Pons (tissue), 1 donor: ENCODE data around the gene NPC1L1.
"Not testable (repeated sequence)": the region's sequence is repeated elsewhere in the genome, so short reads cannot be mapped to it uniquely, and the experiment has no call there.

Experiments
- DNase-seq: peaks from one replicate; pipeline ENCODE4 v3.0.0-alpha.2; 2016; ENCODE audit warnings: low spot score

NPC1L1 gene

DNA sequence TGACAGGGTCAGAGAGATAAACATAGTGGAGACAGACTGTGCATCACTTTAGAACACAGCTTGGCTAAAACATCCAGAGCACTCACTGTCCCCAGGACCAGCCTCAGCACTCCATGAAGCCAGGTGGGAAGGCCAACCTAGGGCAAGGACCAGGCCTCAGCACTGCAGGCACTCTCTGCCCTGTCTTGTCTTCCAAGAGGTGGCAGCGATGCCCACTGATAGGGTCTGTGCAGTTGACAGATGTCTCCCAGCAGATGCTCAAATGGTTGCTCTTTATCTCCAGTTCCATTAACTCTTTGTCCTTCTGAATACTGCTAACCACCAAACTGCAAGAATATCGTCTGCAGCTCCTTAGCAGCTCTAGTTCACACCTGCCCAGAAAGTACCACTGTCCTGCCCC, 23.5 kb upstream of the NPC1L1 start:
- DNase-seq: no peak

DNA sequence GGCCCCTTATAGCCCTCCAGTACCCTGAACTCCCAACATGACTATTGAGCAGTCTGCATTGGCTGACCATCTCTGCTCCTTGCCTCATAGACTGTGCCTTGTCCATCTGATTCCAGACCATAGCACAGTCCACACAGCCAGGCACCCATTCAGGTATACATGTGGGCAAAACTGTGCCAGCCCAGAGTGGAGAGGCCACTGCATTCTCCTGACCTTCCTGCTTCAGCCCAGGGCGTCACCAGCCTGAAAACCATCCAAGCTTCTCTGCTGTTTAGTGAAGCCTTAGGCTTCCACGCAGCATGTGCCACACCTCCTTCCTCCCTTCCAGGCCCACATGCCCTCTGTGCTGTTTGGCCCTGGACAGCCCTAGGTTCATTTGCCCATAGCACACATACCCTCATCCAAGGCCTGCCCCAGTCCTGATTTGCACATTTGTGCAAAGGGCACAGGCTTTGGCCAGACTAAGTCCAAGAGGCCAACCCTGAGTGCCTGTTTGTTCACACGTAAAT, 22.1 kb upstream of the NPC1L1 start:
- DNase-seq: no peak

DNA sequence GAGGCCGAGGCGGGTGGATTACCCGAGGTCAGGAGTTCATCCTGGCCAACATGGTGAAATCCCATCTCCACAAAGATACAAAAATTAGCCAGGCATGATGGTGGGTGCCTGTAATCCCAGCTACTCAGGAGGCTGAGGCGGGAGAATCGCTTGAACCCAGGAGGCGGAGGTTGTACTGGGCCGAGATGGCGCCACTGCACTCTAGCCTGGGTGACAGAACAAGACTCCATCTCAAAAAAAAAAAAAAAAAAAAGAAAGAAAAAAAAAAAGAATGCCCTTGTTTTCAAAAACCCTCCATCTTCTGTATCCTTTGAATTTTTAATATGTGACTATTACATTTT, 21.5 kb upstream of the NPC1L1 start:
- DNase-seq: not testable (repeated sequence)

DNA sequence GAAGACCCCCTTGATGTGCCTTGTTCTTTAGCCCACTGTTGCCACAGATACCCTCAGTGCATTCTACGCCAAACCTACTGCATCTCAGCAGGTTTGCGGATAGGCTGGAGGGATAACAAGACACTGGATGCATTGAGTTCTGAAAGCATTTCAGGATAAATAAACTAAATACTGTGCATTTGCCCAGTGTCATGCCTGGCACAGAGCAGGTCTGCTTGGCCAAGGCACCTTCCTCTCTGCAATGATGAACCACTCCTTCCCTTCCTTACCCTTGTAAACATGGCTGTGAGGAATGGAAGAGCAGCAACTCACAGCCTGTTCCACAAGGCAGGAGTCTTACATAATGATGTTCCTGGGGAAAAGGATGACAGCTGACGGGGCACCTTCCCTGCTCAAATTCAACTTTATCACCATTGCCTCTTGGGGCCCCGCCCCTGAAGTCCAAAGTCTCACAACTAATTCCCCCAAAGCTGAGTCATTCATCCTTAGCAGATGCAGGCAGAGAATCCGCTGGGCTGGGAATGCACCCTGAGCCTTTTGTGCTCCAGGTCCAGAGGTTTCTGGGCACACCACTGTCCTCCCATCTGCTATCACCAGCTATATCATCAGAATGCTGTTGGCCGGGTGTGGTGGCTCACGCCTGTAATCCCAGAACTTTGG, 21.0 kb upstream of the NPC1L1 start:
- DNase-seq: no peak

DNA sequence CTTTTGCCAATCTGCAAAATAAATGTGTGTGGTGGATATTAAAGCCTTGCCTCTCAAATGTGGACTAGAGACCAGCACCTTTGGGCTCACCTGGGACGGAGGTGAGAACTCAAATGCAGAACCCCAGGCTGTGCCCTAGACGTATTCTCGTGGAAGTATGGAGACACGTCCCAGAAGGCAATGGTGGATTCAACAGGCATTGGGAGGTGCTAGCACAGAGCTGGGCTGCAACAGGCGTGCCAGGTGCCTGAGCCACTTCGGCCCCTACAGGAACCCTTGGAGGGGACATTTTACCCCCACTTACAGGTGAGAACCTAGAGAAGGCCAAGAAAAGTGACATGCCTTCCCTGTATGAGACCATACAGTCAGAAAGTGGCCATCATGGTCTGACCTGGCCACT, 20.4 kb upstream of the NPC1L1 start:
- no peak for DNase-seq

DNA sequence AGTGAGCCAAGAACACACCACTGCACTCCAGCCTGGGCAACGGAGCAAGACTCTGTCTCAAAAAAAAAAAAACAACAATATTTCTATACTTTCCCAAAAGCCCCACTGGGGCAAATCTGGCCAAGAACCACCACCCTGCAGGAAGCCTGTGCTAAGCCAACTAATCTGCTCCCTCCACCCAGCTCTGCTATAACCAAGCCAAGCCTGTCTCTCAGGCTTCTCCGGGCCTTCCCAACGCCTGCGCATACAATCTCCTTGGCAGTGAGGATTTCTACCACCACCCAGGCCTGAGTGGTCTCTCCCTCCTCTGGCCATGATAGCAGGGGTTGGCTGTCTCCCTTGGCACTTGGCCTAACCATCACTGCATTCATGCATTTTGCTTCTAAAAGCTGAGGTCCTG, 18.4 kb upstream of the NPC1L1 start:
- no peak for DNase-seq

DNA sequence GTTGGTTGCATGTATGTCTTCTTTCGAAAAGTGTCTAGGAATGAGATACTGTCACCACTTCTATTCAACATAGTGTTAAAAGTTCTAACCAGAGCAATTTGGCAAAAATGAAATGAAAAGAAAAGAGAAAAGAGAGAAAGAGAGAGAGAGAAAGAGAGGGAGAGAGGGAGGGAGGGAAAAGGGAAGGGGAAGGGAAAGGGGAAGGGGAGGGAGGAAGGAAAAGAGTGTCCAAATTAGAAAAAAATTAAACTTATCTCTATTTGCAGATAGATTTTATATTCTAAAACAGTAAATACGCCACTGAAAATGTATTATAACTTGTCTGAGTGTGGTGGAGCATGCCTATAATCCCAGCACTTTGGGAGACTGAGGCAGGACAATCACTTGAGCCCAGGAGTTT, 16.4 kb upstream of the NPC1L1 start:
- no peak for DNase-seq

DNA sequence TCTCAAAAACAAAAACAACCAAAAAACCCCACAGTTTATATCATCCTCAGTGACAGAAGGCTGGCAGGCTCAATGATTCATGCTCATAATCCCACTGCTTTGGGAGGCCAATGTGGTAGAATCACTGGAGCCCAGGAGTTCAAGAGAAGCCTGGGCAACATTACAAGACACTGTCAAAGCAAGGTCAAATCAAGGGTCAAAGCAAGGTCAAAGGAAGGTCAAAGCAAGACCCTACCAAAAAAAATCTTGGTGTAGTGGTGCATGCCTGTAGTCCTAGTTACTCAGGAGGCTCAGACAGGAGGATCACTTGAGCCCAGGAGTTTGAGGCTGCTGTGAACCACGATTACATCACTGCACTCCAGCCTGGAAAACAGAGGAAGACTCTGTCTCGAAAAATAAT, 14.2 kb upstream of the NPC1L1 start:
- no peak for DNase-seq

DNA sequence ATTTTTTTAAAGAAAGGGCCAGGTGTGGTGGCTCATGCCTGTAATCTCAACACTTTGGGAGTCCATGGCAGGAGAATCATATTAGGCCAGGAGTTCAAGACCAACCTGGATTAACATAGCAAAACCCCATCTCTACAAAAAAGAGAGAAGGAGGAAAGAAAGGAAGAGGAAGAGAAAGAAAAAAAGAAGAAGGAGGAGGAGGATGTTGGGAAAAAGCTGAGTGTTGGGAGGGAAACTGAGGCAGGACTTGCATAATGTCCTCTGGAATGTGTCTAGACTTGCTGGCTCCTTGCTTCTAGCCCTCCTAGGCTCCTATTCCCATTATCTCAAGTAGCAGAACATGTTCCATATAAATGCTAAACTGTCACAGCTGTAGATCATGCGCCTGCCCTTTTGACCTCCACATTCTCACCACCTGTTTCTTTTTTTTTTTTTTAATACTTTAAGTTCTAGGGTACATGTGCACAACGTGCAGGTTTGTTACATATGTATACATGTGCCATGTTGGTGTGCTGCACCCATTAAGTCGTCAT, 11.4 kb upstream of the NPC1L1 start:
- not testable (repeated sequence) for DNase-seq

DNA sequence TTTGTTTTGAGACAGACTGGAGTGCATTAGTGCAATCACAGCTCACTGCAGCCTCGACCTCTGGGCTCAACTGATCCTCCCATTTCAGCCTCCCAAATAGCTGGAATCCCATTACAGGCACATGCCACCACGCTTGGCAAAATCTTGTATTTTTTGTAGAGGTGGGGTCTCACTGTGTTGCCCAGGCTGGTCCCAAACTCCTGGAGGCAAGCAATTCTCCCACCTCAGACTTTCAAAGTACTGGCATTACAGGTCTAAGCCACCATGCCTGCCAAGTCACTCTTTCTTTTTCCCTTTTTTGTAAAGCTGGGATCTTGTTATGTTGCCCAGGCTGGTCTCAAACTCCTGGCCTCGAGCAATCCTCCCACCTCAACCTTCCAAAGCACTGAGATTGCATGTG, 8.3 kb upstream of the NPC1L1 start:
- no peak for DNase-seq

DNA sequence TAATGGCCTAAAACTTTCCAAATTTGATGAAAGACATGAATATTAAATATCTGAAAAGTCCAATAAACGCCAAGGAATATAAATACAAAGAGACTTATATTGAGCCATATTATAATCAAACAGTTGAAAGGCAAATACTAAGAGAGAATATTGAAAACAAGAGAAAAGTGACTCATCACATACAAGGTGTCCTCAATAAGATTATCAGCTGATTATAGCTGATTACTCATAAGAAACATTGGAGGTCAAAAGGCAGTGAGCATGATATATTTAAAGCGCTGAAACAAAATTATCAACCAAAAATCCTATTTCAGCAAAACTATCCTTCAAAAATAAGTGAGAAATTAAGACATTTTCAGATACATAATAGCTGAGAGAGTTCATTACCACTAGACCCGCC, 7.8 kb upstream of the NPC1L1 start:
- no peak for DNase-seq

DNA sequence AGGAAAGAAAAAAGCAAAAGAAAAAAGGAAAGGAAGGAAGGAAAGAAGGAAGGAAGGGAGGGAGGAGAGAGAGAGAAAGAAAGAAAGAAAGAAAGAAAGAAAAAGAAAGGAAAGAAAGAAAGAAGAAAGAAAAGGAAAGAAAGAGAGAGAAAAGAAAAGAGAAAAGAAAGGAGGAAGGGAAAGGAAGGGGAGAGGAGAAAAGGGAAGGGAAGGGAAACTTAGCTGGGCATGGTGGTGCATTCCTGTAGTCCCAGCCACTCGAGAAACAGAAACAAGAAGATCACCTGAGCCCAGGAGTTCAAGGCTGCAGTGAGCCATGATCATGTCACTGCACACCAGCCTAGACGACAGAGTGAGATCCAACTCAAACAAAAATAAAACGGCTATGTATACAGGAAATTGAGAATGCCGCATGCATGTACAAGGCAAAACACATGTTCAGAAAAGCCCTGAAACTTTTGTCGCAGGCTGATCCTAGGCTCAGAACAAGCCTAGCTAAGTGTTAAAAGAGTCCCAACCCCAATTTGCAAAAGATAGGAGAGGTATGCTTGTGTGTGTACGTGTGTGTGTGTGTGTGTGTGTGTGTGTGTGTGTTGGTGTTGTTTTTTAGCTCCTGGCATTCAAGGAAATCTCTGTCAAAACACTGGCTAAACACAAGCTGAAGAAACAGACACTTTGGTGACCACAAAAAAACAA, 6.6 kb upstream of the NPC1L1 start:
- DNase-seq: no peak

DNA sequence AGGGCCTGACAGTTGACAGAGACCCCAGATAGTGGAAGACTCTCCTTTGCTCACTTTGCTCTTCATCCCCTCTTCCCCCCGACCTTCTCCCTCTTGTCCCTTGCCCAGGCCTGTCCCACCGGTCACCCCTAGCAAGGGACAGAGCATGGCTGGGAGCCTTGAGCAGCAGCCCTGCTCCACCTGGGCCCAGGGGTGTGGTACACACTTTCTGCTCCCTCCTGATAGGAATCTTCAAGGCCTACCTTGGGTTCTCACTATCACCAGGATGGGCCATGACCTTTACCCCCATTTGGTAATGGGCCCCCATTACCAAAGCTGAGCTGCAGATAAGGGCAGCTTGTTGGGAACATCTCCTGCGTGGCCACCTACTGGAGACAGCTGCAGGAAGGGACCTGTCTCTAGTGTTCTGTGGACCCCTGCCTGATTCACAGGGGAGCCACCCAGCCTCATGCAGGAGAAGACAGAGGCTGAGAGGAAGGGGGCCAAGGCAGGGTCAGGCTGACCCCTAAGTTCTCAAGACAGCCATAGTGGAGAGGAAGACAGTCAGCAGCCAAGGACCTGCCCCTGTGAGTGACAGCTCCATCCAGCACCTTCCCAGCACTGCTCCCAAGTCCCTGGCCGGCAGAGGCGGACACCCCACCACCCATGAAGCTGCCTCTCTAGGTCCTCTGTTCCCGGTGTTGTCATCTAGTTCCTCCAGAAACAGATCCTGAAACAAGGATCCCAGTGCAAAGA, 913 bp upstream of the NPC1L1 start:
- no peak for DNase-seq

DNA sequence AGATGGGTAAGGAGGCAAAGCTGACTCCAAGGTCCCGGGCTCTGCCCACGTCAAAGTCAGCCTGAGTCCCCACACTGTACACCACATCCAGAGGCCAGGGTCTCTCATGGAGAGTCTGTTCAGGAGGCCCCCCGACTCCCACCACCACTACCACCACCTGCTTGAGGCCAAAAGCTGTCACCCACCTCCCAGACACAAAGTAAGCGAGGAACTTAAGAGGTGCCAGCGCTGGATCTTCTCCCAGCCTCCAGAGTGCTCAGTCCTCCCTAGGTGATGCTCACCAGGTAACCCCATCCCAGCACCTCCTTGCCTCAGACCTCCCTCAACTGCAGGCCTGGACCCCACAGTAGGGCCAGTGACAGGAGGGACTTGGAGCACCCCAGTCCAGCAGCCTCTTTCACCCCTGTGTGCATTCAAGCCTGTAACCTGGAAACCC, 520 bp downstream of the NPC1L1 start:
- no peak for DNase-seq

DNA sequence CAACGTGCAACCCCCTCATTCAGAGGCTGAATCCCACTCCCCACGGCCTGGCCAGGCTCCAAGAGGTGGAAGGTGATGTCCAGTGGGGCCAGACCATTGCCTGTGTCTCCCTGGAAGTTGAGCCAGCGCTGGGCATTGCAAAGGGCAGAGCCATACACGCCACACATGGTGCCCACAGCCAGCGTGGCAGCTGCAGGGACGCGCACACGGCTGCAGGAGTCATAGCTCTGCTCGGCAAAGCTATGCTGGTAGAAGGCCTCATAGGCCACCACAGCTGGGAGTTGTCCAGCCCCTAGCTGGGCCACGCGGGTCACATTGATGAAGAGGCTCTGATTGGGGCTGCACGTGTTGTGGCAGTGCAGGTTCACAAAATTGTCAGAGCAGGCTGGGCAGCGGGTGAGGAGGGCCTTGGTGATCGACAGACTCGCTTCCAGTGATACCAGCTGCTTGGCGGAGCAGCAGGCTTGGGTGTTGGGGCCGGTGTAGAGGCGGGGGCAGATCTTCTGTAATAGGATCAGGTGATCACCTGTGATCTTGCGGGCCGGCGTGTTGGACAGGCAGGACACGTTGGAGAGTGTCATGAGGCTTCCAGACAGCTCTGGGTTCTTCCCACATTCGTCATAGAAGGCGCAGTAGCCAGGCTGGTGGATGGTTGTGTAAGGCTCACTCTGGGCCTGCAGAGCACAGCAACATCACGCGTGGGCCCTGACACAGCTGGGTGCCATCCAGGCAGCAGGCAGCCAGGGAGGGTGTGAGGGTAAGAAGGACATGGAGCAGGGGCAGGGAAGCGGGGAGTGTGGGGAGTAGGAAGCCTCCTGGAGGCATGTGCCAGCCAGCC, 1.2 kb downstream of the NPC1L1 start:
- no peak for DNase-seq

DNA sequence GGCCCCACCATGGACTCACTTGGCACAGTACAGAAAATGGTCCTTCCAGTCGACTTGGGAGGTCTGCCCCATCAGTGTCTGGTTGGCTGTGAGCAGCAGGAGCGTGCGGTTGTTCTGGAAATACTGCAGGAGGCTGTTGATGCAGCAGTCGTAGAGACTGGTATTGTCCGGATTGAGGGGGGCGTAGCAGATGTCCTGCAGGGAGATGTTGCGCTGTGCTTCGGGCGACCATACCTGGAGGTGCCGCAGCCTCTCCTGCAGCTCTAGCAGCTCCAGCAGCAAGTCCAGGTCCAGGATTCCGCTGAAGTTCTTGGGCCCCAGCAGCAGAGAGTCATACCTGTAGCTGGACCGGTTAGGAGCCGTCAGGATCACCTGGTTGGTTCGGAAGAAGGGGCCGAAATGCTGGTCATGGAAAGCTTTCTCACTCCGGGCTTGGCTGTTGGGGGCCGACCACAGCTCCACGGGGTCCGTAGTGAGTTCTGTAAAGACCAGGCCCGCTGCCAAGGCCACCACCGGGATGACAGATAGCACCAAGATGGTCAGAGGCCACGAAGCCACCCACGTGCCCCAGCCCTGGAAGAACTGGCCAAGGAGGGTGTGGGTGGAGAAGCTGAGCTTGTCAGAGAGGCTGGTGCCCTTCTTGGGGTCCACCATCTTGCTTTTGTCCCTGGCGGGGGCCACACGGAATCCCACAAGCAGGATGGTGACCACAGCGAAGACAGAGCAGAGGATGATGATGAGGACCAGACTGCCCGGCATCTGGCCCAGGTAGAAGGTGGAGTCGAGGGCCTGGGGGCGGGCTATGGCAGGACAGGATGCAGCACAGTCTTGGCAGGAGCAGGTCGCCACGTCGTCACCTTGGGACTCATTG, 2.1 kb downstream of the NPC1L1 start:
- no peak for DNase-seq

DNA sequence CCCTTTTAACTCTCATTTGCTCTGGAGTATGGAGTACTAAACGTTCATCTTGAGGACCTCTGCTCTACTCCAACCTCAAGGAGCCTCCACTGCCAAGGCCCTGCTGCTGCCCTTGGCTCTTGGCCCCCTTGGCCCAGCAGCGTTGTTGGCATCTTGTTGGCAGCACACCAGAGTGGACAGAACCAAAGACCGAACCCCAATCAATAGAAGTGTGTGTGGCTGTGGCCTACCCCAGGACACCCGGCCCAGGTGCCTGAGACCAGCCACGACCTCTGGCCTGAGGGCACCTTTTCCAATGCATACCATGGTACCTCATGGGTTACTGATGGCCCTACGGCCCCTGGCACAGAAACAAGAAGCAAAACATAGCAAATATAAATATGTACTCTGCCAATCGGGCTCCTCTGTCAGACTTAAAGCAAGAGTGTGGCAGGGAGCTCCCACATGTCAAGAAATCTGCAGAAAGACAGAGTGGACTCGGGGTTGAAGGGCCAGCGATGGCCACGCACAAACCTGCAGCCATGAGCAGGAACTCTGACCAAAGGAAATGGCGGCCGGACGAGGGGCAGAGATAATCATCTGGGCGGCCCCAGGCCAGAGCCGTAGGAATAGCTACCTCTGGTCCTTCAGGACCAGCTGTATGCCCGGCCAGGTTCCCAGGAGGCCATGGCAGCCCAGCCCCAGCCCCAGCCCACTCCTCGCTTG, 2.9 kb downstream of the NPC1L1 start:
- no peak for DNase-seq

DNA sequence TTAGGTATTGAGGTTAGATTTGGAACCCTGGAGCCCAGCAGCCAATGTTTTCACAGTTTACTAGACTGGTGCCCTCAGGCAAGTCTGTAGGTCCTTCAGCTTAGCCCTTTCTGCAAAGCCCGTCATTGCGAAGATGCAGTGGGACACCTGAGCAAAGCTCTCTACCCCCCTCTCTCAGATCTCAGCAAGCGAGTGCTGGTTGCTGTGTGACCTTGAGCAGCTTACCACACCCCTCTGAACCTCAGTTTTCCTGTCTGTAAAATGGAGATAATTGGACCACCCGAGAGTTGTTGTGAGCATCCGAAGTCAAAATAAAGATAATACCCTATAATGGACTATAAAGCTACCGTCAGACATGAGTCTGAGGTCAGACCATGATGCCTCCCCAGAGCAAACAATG, 3.7 kb downstream of the NPC1L1 start:
- DNase-seq: no peak

DNA sequence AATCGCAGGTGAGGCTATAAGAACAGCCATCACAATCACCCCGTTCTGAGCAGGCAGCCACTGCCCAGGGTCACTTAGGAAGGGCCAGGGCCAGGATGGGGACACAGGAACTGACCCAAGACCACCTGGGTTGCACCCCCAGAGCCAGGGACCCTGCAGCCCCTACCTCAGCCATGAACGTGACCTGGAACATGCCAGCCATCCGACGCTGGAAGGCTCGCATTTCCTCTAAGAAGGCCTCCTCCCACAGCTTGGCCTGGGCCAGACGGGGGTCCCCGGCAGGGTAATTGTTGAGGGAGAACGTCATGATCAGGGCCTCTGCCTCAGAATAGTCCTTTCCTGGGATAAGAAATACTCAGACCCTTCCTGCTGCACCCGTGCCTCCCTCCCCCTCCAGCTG, 5.0 kb downstream of the NPC1L1 start:
- DNase-seq: no peak

DNA sequence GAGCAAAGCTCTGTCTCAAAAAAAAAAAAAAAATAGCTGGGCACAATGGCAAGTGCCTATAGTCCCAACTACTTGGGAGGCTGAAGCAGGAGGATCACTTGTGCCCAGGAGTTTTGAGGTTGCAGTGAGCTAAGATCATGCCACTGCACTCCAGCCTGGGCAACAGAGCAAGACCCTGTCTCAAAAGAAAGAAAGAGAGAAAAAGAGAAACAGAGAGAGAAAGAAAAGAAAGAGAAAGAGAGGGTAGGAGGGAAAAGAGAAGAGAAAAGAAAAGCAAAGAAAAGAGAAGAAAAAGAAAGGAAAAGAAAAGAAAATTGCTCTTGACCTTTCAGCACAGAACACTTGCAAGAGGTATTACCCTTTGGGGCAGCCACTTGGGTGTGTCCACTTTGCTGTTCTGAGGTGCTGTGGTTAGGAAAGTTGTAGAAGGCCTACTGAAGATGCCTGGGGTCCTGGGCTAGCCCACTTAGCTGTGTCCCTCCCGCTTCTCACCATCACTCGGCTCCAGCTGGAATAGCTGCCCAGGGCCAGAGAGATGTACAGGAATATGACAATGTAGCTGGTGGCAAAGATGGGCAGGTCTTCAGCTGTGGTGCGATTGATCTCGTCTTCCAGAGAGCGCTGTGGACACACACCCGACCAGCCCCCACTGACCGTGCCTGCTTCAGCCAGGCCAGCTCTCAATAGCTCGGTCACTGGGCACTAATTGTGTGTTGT, 5.6 kb downstream of the NPC1L1 start:
- no peak for DNase-seq
